ENCODE results near the gene STIP1. TPM values are rescaled to one million over a fixed set of nuclear protein-coding genes. Genes with fewer than 3 reads are reported as not detected.
A peak's percentile ranks its signal among the peaks of the same experiment; 100 is the strongest.

Gene STIP1
- total and polyA plus RNA-seq, 10 of the 15 experiments (the other 5 are each of a cell fraction or from before 2014, with no cell fraction given): 25.2 to 291 (median 191) TPM

DNA sequence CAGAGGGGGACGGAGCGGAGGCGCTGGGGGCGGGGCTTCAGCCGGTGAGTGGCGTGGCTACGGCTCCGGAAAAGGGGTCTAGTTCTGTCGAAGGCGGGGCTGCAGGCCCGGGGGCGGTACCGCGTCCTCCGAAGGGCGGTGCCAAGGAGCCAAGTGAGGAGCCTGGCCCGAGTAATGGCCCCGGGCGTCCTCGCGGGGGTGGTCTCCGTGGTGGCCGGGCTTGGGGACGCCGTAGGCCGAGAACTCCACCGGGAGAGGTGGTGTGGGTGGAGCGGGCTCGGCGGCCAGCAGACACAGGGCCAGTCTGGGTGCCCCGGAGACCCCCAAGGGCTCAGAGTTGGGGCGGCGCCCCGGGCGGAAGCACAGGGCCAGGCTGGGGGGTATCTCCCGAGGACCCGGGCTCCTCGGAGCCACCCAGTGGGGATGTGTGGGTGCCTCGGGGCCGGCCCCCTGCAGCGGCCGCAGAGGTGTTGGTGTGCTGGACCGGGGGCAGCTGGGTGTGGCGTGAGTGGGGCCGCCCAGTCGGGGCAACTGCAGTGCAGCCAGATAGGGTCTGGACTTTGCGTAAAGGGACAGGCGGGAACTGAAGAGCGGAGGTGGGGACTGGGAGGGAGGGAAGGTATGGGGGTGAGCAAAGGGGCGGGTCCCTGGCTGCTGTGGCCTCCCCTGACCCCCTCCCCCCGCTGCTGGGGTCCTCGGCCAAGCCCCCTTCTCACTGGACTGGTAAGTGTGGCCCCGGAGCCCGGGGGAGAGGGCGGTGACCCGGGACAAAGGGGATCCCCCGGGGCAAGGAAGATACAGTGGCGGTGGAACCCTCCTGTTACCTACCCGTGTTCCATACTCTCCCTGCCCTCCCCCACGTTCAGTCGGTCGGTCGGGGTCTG lies 55.8 kb downstream of the STIP1 start (continued):
- TF ChIP-seq, protein P1, sequence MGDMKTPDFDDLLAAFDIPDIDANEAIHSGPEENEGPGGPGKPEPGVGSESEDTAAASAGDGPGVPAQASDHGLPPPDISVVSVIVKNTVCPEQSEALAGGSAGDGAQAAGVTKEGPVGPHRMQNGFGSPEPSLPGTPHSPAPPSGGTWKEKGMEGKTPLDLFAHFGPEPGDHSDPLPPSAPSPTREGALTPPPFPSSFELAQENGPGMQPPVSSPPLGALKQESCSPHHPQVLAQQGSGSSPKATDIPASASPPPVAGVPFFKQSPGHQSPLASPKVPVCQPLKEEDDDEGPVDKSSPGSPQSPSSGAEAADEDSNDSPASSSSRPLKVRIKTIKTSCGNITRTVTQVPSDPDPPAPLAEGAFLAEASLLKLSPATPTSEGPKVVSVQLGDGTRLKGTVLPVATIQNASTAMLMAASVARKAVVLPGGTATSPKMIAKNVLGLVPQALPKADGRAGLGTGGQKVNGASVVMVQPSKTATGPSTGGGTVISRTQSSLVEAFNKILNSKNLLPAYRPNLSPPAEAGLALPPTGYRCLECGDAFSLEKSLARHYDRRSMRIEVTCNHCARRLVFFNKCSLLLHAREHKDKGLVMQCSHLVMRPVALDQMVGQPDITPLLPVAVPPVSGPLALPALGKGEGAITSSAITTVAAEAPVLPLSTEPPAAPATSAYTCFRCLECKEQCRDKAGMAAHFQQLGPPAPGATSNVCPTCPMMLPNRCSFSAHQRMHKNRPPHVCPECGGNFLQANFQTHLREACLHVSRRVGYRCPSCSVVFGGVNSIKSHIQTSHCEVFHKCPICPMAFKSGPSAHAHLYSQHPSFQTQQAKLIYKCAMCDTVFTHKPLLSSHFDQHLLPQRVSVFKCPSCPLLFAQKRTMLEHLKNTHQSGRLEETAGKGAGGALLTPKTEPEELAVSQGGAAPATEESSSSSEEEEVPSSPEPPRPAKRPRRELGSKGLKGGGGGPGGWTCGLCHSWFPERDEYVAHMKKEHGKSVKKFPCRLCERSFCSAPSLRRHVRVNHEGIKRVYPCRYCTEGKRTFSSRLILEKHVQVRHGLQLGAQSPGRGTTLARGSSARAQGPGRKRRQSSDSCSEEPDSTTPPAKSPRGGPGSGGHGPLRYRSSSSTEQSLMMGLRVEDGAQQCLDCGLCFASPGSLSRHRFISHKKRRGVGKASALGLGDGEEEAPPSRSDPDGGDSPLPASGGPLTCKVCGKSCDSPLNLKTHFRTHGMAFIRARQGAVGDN (IDR thresholded peaks at IDR 0.05): no peak
- TF ChIP-seq, protein P2, sequence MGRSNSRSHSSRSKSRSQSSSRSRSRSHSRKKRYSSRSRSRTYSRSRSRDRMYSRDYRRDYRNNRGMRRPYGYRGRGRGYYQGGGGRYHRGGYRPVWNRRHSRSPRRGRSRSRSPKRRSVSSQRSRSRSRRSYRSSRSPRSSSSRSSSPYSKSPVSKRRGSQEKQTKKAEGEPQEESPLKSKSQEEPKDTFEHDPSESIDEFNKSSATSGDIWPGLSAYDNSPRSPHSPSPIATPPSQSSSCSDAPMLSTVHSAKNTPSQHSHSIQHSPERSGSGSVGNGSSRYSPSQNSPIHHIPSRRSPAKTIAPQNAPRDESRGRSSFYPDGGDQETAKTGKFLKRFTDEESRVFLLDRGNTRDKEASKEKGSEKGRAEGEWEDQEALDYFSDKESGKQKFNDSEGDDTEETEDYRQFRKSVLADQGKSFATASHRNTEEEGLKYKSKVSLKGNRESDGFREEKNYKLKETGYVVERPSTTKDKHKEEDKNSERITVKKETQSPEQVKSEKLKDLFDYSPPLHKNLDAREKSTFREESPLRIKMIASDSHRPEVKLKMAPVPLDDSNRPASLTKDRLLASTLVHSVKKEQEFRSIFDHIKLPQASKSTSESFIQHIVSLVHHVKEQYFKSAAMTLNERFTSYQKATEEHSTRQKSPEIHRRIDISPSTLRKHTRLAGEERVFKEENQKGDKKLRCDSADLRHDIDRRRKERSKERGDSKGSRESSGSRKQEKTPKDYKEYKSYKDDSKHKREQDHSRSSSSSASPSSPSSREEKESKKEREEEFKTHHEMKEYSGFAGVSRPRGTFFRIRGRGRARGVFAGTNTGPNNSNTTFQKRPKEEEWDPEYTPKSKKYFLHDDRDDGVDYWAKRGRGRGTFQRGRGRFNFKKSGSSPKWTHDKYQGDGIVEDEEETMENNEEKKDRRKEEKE (IDR thresholded peaks at IDR 0.05): no peak
- TF ChIP-seq, protein P3, sequence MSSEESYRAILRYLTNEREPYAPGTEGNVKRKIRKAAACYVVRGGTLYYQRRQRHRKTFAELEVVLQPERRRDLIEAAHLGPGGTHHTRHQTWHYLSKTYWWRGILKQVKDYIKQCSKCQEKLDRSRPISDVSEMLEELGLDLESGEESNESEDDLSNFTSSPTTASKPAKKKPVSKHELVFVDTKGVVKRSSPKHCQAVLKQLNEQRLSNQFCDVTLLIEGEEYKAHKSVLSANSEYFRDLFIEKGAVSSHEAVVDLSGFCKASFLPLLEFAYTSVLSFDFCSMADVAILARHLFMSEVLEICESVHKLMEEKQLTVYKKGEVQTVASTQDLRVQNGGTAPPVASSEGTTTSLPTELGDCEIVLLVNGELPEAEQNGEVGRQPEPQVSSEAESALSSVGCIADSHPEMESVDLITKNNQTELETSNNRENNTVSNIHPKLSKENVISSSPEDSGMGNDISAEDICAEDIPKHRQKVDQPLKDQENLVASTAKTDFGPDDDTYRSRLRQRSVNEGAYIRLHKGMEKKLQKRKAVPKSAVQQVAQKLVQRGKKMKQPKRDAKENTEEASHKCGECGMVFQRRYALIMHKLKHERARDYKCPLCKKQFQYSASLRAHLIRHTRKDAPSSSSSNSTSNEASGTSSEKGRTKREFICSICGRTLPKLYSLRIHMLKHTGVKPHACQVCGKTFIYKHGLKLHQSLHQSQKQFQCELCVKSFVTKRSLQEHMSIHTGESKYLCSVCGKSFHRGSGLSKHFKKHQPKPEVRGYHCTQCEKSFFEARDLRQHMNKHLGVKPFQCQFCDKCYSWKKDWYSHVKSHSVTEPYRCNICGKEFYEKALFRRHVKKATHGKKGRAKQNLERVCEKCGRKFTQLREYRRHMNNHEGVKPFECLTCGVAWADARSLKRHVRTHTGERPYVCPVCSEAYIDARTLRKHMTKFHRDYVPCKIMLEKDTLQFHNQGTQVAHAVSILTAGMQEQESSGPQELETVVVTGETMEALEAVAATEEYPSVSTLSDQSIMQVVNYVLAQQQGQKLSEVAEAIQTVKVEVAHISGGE (CRISPR knock-in tag; IDR thresholded peaks at IDR 0.05): peak; percentile 58
- TF ChIP-seq TCF3 (IDR thresholded peaks at IDR 0.05; ENCODE audit: borderline replicate concordance, insufficient read depth, low read depth, low read length) (no peak), POLR2A (IDR thresholded peaks at IDR 0.05; ENCODE audit: low read depth, low read length) (peak; percentile 70), TCF12 (IDR thresholded peaks at IDR 0.05; ENCODE audit: low read depth, low read length) (no peak), LARP7 (IDR thresholded peaks at IDR 0.05) (peak; percentile 90), CBFB (IDR thresholded peaks at IDR 0.05; ENCODE audit: low read depth) (no peak)

All from GM12878 (cell line).